Astrocyte of the hippocampus (primary cell): ENCODE results near the gene SLC19A1.
A peak's percentile ranks its signal among the peaks of the same experiment; 100 is the strongest.

Experiments used
- DNase-seq: peaks from one replicate; pipeline ENCODE4 v3.0.0; 2011; ENCODE audit warnings: low read depth, low spot score

The SLC19A1 gene

GRCh38 chr21:45479691-45480675, 62.3 kb downstream of the SLC19A1 start:
- no peak for DNase-seq

GRCh38 chr21:45478816-45479669, 63.2 kb downstream of the SLC19A1 start:
- no peak for DNase-seq

GRCh38 chr21:45478115-45478801, 64.0 kb downstream of the SLC19A1 start:
- peak; percentile 83 for DNase-seq

GRCh38 chr21:45477176-45478114, 64.8 kb downstream of the SLC19A1 start:
- no peak for DNase-seq

GRCh38 chr21:45476582-45476981, 65.7 kb downstream of the SLC19A1 start:
- no peak for DNase-seq

- DNase-seq = no peak
Observed at GRCh38 chr21:45475797-45476570, 66.3 kb downstream of the SLC19A1 start.

GRCh38 chr21:45475004-45475685, 67.1 kb downstream of the SLC19A1 start:
- no peak for DNase-seq

GRCh38 chr21:45474323-45474950, 67.8 kb downstream of the SLC19A1 start:
- DNase-seq = no peak

- no peak for DNase-seq
Observed at GRCh38 chr21:45473496-45474322, 68.5 kb downstream of the SLC19A1 start.

- DNase-seq = no peak
Observed at GRCh38 chr21:45472445-45473365, 69.5 kb downstream of the SLC19A1 start.

- no peak for DNase-seq
Observed at GRCh38 chr21:45471525-45472221, 70.6 kb downstream of the SLC19A1 start.

- DNase-seq = peak; percentile 85
Observed at GRCh38 chr21:45470773-45471524, 71.3 kb downstream of the SLC19A1 start.

- peak; percentile 49 for DNase-seq
Observed at GRCh38 chr21:45470087-45470515, 72.1 kb downstream of the SLC19A1 start.

GRCh38 chr21:45469273-45470086, 72.8 kb downstream of the SLC19A1 start:
- DNase-seq = no peak

- DNase-seq = no peak
Observed at GRCh38 chr21:45468971-45469272, 73.3 kb downstream of the SLC19A1 start.
